ENCODE data around the gene B9D2.

Gene B9D2

GRCh38 chr19:41328842-41329225 is 35.1 kb downstream of the B9D2 start:
- no peak for TF ChIP-seq CTCF (IDR thresholded peaks at IDR 0.05)
- peaks cover 16 to 46% (median 21%) of the 10 kb centered on the region in 3 donors for H3K36me3 ChIP-seq
- no peaks in the 10 kb centered on the region for H3K9me3 ChIP-seq
- DNase-seq = peak in 1 of 2 donors; percentile 37
- H3K27ac ChIP-seq = peak overlapping the region in 1 of 2 donors; percentile 93
- H3K27me3 ChIP-seq = no peaks in the 10 kb centered on the region
- no peak overlapping the region for H3K4me3 ChIP-seq
- intact Hi-C loops (cut with DNase I; ENCODE audit: low total_unique reads) = no loop called here
- peaks cover 0 to 50% (median 44%) of the 10 kb centered on the region in 4 donors for H3K4me1 ChIP-seq

GRCh38 chr19:41328157-41328841 is 35.6 kb downstream of the B9D2 start:
- peak in 1 of 2 donors; percentile 34 for DNase-seq
- Histone ChIP-seq H3K4me1 (peaks cover 0 to 55% (median 49%) of the 10 kb centered on the region in 4 donors), H3K27me3 (no peaks in the 10 kb centered on the region), H3K4me3 (no peak overlapping the region), H3K9me3 (no peaks in the 10 kb centered on the region), H3K36me3 (peaks cover 16 to 46% (median 16%) of the 10 kb centered on the region in 3 donors), H3K27ac (peak overlapping the region; percentile 89 to 93)
- intact Hi-C loops (cut with DNase I; ENCODE audit: low total_unique reads) = no loop called here
- TF ChIP-seq CTCF (IDR thresholded peaks at IDR 0.05) = no peak

GRCh38 chr19:41327576-41328156 is 36.3 kb downstream of the B9D2 start:
- H3K27ac ChIP-seq = peak overlapping the region; percentile 89 to 93
- peak; percentile 73 to 87 for DNase-seq
- no peak for TF ChIP-seq CTCF (IDR thresholded peaks at IDR 0.05)
- intact Hi-C loops (cut with DNase I; ENCODE audit: low total_unique reads) = no loop called here
- H3K27me3 ChIP-seq = no peaks in the 10 kb centered on the region
- H3K9me3 ChIP-seq = no peaks in the 10 kb centered on the region
- peaks cover 0 to 61% (median 55%) of the 10 kb centered on the region in 4 donors for H3K4me1 ChIP-seq
- H3K4me3 ChIP-seq = peak overlapping the region; percentile 2 to 9
- peaks cover 16 to 49% (median 16%) of the 10 kb centered on the region in 3 donors for H3K36me3 ChIP-seq

- Histone ChIP-seq H3K9me3 (no peaks in the 10 kb centered on the region), H3K4me1 (peaks cover 0 to 67% (median 60%) of the 10 kb centered on the region in 4 donors), H3K27ac (peak overlapping the region; percentile 89 to 93), H3K4me3 (peak overlapping the region; percentile 2 to 9), H3K27me3 (no peaks in the 10 kb centered on the region), H3K36me3 (peaks cover 13 to 50% (median 16%) of the 10 kb centered on the region in 3 donors)
- no peak for DNase-seq
- intact Hi-C loops (cut with DNase I; ENCODE audit: low total_unique reads) = no loop called here
- TF ChIP-seq CTCF (IDR thresholded peaks at IDR 0.05) = no peak
Measured at GRCh38 chr19:41327076-41327575, 36.8 kb downstream of the B9D2 start.

- no peak for TF ChIP-seq CTCF (IDR thresholded peaks at IDR 0.05)
- Histone ChIP-seq H3K4me3 (peak overlapping the region; percentile 41 to 53), H3K9me3 (no peaks in the 10 kb centered on the region), H3K4me1 (peaks cover 0 to 75% (median 65%) of the 10 kb centered on the region in 4 donors), H3K27me3 (no peaks in the 10 kb centered on the region), H3K27ac (peak overlapping the region; percentile 89 to 93), H3K36me3 (peaks cover 4 to 47% (median 11%) of the 10 kb centered on the region in 3 donors)
- DNase-seq = peak; percentile 31 to 80
- intact Hi-C loops (cut with DNase I; ENCODE audit: low total_unique reads) = no loop called here
Measured at GRCh38 chr19:41325947-41326706, 37.8 kb downstream of the B9D2 start.

Measured in tibial artery (tissue), 4 donors.